Measurements from ENCODE around the gene MARK4. TPM values are rescaled to one million over a fixed set of nuclear protein-coding genes. Genes with fewer than 3 reads are reported as not detected.

Gene MARK4
- total RNA-seq, 1 donor from 2014 or later: 47.3 TPM

- H3K27me3 Mint-ChIP-seq: peaks cover 25% of the 10 kb centered on the region
- no peaks in the 10 kb centered on the region for H3K4me1 Mint-ChIP-seq (ENCODE audit: unreplicated experiment)
- H3K9me3 Mint-ChIP-seq: no peaks in the 10 kb centered on the region
- no peak overlapping the region for H3K27ac Mint-ChIP-seq
- H3K36me3 Mint-ChIP-seq: no peaks in the 10 kb centered on the region
- TF ChIP-seq, protein P1, sequence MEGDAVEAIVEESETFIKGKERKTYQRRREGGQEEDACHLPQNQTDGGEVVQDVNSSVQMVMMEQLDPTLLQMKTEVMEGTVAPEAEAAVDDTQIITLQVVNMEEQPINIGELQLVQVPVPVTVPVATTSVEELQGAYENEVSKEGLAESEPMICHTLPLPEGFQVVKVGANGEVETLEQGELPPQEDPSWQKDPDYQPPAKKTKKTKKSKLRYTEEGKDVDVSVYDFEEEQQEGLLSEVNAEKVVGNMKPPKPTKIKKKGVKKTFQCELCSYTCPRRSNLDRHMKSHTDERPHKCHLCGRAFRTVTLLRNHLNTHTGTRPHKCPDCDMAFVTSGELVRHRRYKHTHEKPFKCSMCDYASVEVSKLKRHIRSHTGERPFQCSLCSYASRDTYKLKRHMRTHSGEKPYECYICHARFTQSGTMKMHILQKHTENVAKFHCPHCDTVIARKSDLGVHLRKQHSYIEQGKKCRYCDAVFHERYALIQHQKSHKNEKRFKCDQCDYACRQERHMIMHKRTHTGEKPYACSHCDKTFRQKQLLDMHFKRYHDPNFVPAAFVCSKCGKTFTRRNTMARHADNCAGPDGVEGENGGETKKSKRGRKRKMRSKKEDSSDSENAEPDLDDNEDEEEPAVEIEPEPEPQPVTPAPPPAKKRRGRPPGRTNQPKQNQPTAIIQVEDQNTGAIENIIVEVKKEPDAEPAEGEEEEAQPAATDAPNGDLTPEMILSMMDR (conservative IDR thresholded peaks at IDR 0.05): no peak
- no peak overlapping the region for H3K4me3 Mint-ChIP-seq
- no peak for DNase-seq (ENCODE audit: extremely low spot score, unreplicated experiment)
Observed at GRCh38 chr19:45339629-45340028, 88.6 kb downstream of the MARK4 start.

DNA sequence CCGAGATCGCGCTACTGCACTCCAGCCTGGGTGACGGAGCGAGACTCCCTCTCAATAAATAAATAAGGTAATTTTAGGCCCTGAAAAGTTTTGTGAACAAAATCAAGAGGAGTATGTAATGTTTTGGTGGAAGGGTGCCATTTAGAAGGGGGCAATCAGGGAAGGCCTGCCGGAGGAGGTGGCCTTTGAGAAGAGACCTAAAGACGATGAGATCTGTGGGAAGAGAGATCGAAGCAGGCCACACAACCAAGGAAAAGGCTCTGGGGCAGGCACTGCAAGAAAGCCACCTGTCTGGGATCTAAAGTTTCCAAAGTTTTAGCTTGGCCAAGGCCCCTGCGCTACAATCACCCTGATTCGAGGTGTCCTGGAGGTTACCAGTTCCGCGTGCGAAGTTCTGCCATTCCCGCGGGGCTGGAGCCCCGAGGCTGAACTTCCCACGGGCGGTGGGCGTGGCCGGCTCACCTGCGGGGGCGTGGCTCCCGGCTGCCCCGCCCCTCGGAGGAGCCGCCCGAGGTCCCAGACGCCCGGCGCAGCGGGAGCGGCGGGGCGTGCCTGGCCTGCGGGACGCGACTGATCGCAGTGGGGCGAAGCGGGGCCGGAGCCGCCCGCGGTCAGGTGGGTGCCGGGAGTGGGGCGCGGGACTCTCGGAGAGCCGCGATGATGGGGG, 89.3 kb downstream of the MARK4 start, which contains the start of gene KLC3:
TSS of gene KLC3 (plus strand) at position 519 of the 667 bp plus-strand sequence. CDS start 4,792 bp downstream, outside the sequence.
- no peaks in the 10 kb centered on the region for H3K36me3 Mint-ChIP-seq
- TF ChIP-seq, protein P1 (conservative IDR thresholded peaks at IDR 0.05): no peak
- peak within 1 kb of the TSS; percentile 83 for H3K4me3 Mint-ChIP-seq
- H3K27me3 Mint-ChIP-seq: peaks cover 28% of the 10 kb centered on the region
- H3K4me1 Mint-ChIP-seq (ENCODE audit: unreplicated experiment): no peaks in the 10 kb centered on the region
- no peaks in the 10 kb centered on the region for H3K9me3 Mint-ChIP-seq
- DNase-seq (ENCODE audit: extremely low spot score, unreplicated experiment): no peak
- H3K27ac Mint-ChIP-seq: peak within 1 kb of the TSS; percentile 39

- Mint-ChIP-seq H3K4me1 (ENCODE audit: unreplicated experiment) (no peaks in the 10 kb centered on the region), H3K36me3 (no peaks in the 10 kb centered on the region), H3K27me3 (peaks cover 31% of the 10 kb centered on the region), H3K4me3 (no peak overlapping the region), H3K27ac (no peak overlapping the region), H3K9me3 (no peaks in the 10 kb centered on the region)
- TF ChIP-seq, protein P1 (conservative IDR thresholded peaks at IDR 0.05): no peak
- no peak for DNase-seq (ENCODE audit: extremely low spot score, unreplicated experiment)
Observed at GRCh38 chr19:45340899-45341453, 89.9 kb downstream of the MARK4 start.

- no peaks in the 10 kb centered on the region for H3K4me1 Mint-ChIP-seq (ENCODE audit: unreplicated experiment)
- TF ChIP-seq, protein P1 (conservative IDR thresholded peaks at IDR 0.05): no peak
- H3K9me3 Mint-ChIP-seq: no peaks in the 10 kb centered on the region
- DNase-seq (ENCODE audit: extremely low spot score, unreplicated experiment): no peak
- no peaks in the 10 kb centered on the region for H3K36me3 Mint-ChIP-seq
- H3K27me3 Mint-ChIP-seq: peaks cover 33% of the 10 kb centered on the region
- no peak overlapping the region for H3K27ac Mint-ChIP-seq
- no peak overlapping the region for H3K4me3 Mint-ChIP-seq
Observed at GRCh38 chr19:45342911-45343310, 91.8 kb downstream of the MARK4 start.

- Mint-ChIP-seq H3K9me3 (no peaks in the 10 kb centered on the region), H3K27ac (peak overlapping the region; percentile 68), H3K27me3 (peaks cover 22% of the 10 kb centered on the region), H3K4me1 (ENCODE audit: unreplicated experiment) (no peaks in the 10 kb centered on the region), H3K4me3 (peak overlapping the region; percentile 45), H3K36me3 (no peaks in the 10 kb centered on the region)
- TF ChIP-seq, protein P1 (conservative IDR thresholded peaks at IDR 0.05): no peak
- no peak for DNase-seq (ENCODE audit: extremely low spot score, unreplicated experiment)
Observed at GRCh38 chr19:45344621-45345505, 93.8 kb downstream of the MARK4 start.

All from type B pancreatic cell (in vitro differentiated cells).